GM19238 (cell line): ENCODE measurements around the gene COL7A1.
"Not testable (repeated sequence)": the region's sequence is repeated elsewhere in the genome, so short reads cannot be mapped to it uniquely, and the experiment has no call there.

Experiments used
- DNase-seq: peaks from one replicate; pipeline ENCODE4 v3.0.0; 2011; ENCODE audit warnings: low spot score; ENCODE audit not compliant: insufficient read length

COL7A1 gene

DNA sequence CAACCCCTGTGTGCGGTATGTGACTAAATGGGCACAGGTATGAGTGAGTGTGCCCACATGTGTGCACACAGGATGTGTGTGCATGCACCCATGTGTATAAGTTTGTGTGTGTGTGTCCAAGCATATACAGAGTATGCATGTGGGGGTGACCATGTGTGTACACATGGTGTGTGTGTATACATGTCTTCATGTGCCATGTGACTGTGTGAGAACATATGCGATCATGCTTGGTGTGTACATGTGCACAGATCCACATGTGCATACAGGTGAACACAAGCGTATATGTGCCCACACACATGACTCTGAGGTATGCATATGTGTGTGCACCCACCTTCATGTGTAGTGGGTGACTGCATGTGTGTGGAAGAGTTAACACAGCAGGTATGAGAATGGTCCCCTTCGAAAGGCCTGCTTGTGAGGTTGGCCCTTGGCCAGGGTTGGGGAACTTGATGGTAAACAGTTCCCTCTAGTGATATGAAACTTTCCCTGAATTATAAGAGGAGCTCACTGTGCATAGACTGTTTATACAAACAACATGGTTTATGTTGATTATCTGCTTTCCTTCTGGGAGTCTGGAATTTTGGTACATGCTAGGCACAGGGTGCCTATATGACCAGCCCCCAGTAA lies 48.8 kb downstream of the COL7A1 start:
- no peak for DNase-seq

DNA sequence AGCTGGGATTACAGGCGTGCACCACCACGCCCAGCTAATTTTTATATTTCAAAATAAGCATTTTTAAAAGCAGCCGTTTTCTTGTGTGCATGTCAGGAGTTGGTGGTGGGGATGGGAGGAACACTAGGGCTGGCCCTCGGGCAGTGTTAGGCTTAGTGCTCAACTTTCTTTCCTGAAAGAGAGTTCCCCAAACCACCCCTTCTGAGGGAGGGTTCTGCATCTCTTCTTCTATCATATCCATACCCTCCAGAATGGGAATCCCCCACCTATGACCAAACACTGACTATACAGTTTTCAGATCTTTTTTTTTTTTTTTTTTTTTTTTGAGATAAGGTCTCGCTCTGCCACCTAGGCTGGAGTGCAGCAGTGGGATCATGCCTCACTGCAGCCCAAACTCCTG lies 51.0 kb downstream of the COL7A1 start:
- no peak for DNase-seq

DNA sequence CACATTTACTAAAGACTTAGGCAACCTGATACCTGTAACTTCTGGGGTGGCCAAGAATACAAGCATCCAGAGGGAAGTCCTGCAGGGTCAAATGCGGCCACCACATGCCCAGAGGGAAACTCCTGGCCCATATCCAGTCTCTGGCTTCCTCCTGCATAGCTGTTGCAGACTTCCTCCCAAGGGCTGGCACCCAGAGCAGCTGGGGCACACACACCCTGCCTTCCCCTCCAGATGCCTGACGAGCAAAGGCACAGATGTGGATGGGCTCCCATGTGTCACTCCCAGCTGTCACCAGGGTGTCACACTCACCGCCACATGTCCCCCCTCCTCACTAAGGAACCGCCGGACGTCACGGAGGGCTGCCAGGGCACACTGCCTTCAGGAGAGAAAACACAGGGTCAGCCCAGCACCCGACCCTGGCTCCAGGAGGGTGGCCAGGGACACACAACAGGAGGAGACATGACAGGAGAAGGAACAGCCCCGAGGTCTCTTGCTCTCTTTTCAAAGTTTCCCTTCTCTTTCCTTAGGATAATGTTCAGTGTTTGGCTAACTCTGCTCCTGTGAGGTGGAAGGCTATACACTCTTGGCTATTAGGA lies 51.8 kb downstream of the COL7A1 start:
- DNase-seq = no peak

DNA sequence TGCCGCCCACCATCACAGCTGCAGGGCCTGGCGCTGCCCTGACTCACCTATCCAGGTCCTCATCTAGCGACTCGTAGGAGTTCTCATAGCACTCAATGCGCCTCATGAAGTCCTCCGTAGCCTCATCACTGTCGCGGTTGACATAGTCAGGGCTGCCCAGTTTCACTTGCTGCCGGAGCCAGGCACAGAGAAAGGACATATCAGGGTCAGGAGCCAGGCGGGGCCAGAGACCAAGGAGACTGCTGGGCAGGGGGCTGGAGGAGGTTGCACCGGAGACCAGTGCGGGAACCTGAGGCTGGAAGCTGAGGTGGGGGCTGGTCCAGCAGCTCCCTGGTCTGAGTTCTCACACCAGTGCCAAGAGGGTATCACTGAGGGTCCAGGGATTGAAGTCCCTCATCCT lies 56.7 kb downstream of the COL7A1 start:
- DNase-seq = no peak

DNA sequence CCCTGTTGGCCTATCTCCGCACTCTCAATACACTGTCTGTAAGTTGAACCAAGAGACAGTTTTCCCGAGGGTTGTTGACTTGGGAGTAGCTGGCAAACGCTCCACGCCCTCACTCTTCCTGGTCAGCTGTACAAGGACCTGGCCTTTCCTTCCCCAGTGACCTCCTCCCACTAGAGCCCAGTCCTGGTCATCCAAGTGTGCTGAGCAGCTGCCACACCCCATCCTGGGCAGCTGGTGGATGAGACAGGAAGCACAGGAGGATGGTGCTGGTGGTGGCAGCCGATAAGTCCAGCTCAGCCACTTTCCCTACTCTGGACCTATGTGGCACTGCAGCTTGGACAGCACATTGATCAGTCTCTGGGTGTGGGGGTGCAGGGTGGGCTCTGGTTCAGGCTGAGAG lies 58.3 kb downstream of the COL7A1 start:
- no peak for DNase-seq

DNA sequence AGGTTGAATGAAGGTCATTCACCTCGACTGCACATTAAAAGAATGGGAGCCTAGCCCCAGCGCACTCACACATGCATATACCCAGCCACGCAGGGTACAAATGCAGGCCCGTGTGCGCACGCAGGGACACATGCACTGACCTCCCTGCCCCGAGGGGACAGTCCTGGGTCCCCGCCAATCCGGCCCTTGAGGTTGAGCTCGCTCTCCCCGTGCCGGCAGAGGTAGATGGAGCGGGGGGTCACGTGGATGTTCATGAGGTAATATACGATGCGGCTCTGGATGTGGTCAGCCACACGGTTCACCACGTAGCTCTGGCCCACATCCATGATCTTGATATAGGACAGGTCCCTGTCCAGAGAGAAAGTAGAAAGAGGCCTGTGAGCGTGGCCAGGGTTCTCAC lies 59.0 kb downstream of the COL7A1 start:
- DNase-seq = no peak

DNA sequence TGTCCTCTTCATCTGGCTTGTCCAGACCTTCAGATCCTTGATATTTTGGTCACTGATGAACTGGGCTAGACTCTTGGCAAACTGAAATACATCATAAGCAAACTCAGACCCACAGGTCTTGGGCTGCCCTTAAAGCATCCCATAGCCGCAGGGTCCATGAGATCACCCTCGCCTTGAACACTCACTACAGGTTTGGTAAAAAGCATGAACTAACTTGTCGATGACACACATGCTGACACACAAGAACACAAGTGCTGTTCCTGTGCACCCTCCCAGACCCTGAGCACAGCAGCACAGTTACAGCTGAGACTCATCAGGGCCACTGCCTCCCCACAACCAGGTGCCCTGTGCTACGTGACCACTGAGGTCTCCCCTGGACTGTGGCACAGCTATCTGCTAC lies 59.6 kb downstream of the COL7A1 start:
- DNase-seq = no peak

DNA sequence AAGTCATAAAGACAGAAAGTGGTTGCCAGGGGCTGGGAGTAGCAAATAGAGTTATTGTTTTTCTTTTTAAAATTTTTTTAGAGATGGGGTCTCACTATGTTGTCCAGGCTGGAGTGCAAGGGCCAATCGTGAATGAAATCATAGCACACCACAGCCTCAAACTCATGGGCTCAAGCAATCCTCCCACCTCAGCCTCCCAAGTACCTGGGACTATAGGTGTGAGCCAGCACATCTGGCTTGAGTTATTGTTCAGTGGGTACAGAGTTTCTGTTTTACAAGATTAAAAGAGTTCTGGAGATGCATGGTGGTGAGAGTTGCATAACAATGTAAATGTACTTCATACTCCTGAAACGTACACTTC lies 62.2 kb downstream of the COL7A1 start:
- DNase-seq = no peak

GRCh38 chr3:48532271-48532976 lies 62.7 kb downstream of the COL7A1 start:
- no peak for DNase-seq

DNA sequence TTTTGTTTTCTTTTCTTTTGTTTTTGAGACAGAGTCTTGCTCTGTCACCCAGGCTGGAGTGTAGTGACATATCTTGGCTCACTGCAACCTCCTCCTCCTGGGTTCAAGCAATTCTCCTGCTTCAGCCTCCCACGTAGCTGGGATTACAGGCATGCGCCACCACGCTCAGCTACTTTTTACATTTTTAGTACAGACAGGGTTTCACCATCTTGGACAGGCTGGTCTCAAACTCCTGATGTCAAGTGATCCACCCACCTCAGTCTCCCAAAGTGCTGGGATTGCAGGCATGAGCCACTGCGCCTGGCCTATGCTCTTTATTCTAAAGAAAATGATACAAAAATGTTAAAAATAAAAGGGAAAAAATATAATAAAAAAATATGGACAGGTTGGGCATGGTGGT lies 64.4 kb downstream of the COL7A1 start:
- DNase-seq = not testable (repeated sequence)

DNA sequence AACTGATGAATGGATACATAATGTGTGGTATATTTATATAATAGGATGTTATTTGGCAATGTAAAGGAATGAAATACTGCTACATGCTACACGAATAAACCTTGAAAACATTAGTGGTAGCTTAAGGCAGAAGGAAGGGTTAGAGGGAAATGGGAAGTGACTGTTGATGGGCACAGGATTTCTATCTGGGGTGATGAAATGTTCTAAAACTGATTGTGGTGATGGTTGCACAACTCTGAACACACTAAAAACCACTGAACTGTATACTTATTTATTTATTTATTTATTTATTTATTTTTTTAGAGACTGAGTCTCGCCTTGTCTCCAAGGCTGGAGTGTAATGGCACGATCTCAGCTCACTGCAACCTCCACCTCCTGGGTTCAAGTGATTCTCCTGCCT lies 66.4 kb downstream of the COL7A1 start:
- no peak for DNase-seq

DNA sequence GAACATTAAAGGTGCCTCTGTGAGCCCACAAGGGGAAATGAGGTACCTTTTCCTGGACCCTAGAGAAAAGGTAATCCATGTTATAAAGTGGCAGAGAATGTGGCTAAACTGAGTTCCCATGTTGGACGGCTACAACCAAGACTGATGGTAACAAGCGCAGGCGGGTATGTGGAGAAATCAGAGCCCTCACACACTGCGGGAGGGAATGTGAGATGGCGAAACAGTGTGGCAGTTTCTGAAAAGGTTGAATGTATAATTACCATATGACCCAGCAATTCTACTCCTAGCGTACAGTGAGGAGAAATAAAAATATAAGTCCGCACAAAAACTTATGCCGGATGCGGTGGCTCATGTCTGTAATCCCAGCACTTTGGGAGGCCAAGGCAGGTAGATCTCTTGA lies 67.1 kb downstream of the COL7A1 start:
- DNase-seq = no peak

DNA sequence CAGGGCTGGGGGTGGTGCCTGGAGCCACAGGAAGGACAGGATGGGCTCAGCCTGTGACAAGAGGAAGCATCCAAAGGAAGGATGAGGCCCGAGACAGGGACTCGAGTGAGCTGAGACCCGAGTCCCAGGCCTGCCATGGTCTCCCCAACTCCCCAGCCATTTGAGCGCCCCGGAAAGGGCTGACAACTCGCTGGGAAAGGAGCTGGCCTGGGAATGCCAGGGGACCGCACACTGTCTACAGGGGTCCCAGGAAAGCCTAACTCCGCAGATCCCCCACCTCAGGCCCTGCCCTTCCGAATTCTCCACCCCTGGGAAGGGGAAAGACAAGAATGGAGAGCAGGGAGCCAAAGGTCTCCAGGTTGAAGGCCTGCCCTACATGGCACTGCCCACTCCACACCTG lies 70.2 kb downstream of the COL7A1 start:
- DNase-seq = no peak

DNA sequence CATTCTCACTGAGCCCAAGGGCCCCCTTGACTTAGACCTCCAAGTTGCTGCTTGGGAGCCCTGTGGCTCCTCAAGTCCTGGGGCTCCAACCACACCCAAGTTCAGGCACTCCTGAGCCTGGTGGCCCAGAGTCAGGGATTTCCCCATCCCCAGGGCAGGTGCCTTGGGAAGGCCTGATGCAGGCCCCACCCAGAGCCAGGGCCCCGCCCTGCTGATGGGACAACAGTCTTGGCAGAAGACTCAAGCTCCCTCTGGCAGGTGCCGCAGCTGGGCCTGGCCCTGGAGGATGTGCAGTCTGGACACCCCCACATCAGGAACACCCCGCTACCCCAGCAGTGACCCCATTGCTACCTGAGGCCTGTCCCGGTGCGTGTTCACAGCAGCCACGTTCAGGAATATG lies 73.5 kb downstream of the COL7A1 start:
- DNase-seq = no peak

DNA sequence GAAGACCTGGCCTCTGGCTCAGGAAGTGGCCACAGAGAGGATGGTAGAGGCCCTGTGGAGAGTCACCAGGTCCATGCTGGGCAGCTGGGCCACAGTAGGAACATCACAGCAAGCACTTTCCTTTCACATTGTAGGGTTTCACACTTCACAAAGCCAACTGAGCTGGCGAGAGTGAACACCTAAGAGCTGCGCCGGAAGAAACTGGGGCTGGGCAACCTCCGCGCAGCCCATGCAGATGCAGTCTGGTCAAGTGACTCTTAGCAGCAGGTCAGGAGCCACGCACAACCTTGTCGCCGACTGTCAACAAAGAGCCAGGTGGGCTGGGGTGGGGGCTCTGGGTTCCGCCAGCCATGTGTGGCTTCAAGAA lies 75.9 kb downstream of the COL7A1 start:
- DNase-seq = no peak

GRCh38 chr3:48518638-48519276 lies 76.4 kb downstream of the COL7A1 start:
- DNase-seq = no peak

DNA sequence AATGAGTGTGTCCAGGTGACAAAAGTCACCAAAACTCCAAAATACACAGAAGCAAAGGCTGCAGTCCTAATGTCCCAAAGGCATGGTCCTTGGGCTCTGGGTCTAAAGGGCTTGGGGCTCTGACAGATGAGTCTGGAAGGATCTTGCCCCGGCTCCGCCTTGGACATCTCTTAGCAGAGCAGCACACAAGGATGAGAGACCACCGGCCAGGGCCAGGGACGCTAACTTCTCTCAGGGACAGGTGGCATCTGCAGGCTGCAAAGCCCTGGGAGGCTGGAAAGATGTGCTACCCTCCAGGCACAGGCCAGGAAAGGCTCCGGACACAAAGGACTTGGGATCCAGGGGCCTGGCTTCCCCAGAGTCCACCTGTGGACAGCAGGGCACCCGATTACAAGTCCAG lies 77.1 kb downstream of the COL7A1 start:
- no peak for DNase-seq

GRCh38 chr3:48516571-48516970 lies 78.6 kb downstream of the COL7A1 start:
- DNase-seq = no peak

DNA sequence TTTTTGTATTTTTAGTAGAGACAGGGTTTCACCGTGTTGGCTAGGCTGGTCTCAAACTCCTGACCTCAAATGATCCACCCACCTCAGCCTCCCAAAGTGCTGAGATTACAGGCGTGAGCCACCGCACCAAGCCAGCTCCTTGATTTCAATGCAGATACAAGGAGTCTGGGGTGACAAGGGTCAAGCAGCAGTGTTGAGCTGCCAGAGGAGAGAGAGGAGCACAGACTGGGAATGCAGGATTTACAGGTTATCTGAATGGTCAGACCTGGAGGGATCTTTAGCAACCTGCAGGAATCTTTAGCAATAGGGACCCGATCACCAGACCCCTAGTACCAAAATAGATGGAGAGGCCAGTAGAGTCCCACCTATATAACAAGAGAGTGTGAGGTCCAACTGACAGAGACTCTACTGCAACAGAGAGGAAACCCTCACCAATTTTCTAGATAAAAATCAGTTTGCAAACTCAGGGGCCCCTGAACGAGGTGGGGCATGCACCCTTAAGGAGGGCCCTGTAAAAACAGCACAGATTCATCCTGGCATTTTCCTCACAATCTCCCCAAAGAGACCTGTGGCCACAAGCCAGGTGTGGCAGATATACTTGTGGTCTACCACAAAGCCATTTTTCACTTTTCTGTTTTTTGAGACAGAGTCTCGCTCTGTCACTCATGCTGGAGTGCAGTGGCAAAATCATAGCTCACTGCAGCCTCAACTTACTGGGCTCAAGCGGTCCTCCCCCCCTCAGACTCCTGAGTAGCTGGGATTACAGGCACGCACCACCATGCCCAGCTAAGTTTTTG lies 80.5 kb downstream of the COL7A1 start:
- DNase-seq = no peak
